Colonic mucosa (tissue), 4 donors: ENCODE data around the gene STXBP5L. TPM values are rescaled to one million over a fixed set of nuclear protein-coding genes. Genes with fewer than 3 reads are reported as not detected.

ENCODE experiments used
- DNase-seq: peaks from one replicate; pipeline ENCODE4 v3.0.0-alpha.2; 2020
- H3K27ac ChIP-seq: fragments of 200-600 bp; one replicate; pipeline ENCODE4 v1.8.0; 2021
- H3K27me3 ChIP-seq: fragments of 200-600 bp; one replicate; pipeline ENCODE4 v1.8.0; 2021
- H3K36me3 ChIP-seq: fragments of 200-600 bp; one replicate; pipeline ENCODE4 v1.8.0; 2021
- H3K4me1 ChIP-seq: fragments of 200-600 bp; one replicate; pipeline ENCODE4 v1.8.0; 2021; ENCODE audit warnings: mild to moderate bottlenecking
- H3K4me3 ChIP-seq: fragments of 200-600 bp; one replicate; pipeline ENCODE4 v1.8.0; 2021
- H3K9ac ChIP-seq, 2 donors: one replicate each; pipeline ENCODE4 v1.7.0; 2013; ENCODE audit warnings: control low read depth in 2 of 2, low read depth in 2 of 2, low read length in 2 of 2
- H3K9me3 ChIP-seq: fragments of 200-600 bp; one replicate; pipeline ENCODE4 v1.8.0; 2021
- CTCF ChIP-seq: fragments of 200-600 bp; IDR thresholded peaks from one replicate; pipeline ENCODE4 v1.8.0; 2022; ENCODE audit warnings: antibody characterized with exemption, mild to moderate bottlenecking
- intact Hi-C: fragments of 100-400 bp; cut with DNase I; formaldehyde crosslinking; loops from one replicate; pipeline ENCODE4 v1.14.1; 2022
- total RNA-seq, 2 donors: library from RNA; stranded (reverse); fragmentation: NEBNext Ultra II Directional in 1 of 2; extraction: Animal tissue kit (Norgen Biotek cat#: 25700) in 1 of 2; gene quantifications; one replicate each; pipeline ENCODE4 v1.2.1, GENCODE V29; 2021
- donor health status: healthy.
- donor health status: DM: no; HTN: no; CAD: no.
- donor health status: DM: no; HTN: no; CAD: no.

Gene STXBP5L
- under 1 TPM; 0.22 to 0.74 TPM for total RNA-seq

- Histone ChIP-seq H3K27me3 (peaks cover 13% of the 10 kb centered on the region), H3K9ac (peak within 1 kb of the TSS in 1 of 2 donors; percentile 31), H3K36me3 (no peaks in the 10 kb centered on the region), H3K4me1 (no peaks in the 10 kb centered on the region), H3K4me3 (peak within 1 kb of the TSS; percentile 44), H3K27ac (no peak within 1 kb of the TSS), H3K9me3 (no peaks in the 10 kb centered on the region)
- DNase-seq = peak; percentile 91
- no peak for TF ChIP-seq CTCF
- intact Hi-C loops = no loop called here
These were observed at the start of gene STXBP5L for GRCh38 chr3:120908030-120908794. TSS of gene STXBP5L (plus strand) at chr3:120908205. CDS start at chr3:120909579, 1,374 bp downstream.

DNA sequence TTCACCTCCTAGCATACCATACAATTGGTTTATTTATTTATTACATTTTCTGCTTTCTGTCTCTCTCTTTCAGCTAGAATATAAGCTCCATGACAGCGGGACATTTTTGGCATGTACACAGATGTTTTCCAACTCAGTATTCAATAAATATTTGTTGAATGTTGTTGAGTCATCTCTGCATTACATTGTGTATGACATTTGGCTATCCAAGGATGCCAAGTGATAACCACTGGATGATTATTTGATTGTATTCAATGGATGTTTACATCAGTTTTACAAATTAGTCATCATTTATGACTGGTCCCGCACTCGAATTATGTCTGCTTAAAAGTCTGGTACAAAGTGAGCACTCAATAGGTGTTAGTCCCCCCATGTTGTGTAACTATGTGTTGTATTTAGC is 49.5 kb upstream of the STXBP5L start:
- no peak for TF ChIP-seq CTCF

DNA sequence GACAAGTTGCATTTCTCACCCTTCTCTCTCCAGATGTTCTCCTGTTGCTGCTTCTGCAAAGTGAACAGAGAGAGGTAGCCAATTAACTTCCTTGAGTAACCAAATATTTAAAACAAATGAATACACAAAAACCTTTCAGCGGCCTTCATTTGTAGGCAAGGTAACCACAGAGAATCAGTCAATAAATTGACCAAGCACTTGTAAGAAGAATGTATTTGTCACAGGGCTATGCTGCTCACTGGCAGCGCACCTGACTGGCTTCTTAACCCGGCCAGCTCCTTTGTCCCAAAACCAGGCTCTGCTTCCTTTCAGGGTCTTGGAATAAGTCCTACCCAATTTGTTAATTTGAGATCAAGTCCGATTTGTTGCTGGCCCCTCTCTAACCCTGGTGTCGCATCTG is 43.5 kb upstream of the STXBP5L start:
- Histone ChIP-seq H3K4me1 (no peaks in the 10 kb centered on the region), H3K9me3 (no peaks in the 10 kb centered on the region), H3K9ac (no peak overlapping the region), H3K4me3 (no peak overlapping the region), H3K27ac (no peak overlapping the region), H3K27me3 (no peaks in the 10 kb centered on the region), H3K36me3 (no peaks in the 10 kb centered on the region)
- no peak for TF ChIP-seq CTCF
- DNase-seq = no peak
- intact Hi-C loops = no loop called here

More for the DNA sequence above, 49.5 kb upstream of the STXBP5L start:
- Histone ChIP-seq H3K9me3 (no peaks in the 10 kb centered on the region), H3K4me3 (no peak overlapping the region), H3K4me1 (no peaks in the 10 kb centered on the region), H3K36me3 (no peaks in the 10 kb centered on the region), H3K27ac (no peak overlapping the region), H3K27me3 (no peaks in the 10 kb centered on the region), H3K9ac (no peak overlapping the region)
- intact Hi-C loops = no loop called here
- no peak for DNase-seq

GRCh38 chr3:120875507-120875906 is 32.5 kb upstream of the STXBP5L start:
- no peaks in the 10 kb centered on the region for H3K4me1 ChIP-seq
- H3K27me3 ChIP-seq = no peaks in the 10 kb centered on the region
- DNase-seq = no peak
- H3K9me3 ChIP-seq = no peaks in the 10 kb centered on the region
- H3K9ac ChIP-seq = no peak overlapping the region
- no peak overlapping the region for H3K27ac ChIP-seq
- H3K4me3 ChIP-seq = no peak overlapping the region
- intact Hi-C loops = no loop called here
- no peaks in the 10 kb centered on the region for H3K36me3 ChIP-seq
- TF ChIP-seq CTCF = no peak

DNA sequence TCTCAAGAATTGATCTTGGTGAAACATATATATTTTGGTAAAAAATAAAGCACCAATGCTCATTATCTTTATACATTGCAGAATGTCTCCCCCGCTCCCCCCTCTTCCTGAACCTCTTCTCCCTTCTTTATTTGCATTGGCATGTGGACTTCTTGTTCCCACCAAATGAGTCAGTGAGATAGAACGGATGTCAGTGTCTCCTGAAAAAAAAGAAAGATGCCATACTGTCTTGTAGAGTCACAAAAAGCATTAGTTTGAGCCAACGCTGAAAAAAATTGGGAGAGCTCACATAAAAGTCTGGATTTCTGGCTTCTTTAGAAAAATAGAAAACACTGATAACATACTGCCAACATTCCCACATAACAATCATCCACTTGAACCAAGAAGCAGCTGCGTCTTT is 32.0 kb upstream of the STXBP5L start:
- no peak overlapping the region for H3K4me3 ChIP-seq
- no peaks in the 10 kb centered on the region for H3K4me1 ChIP-seq
- H3K9ac ChIP-seq = no peak overlapping the region
- no peak for TF ChIP-seq CTCF
- no peaks in the 10 kb centered on the region for H3K27me3 ChIP-seq
- no peak for DNase-seq
- no peak overlapping the region for H3K27ac ChIP-seq
- intact Hi-C loops = no loop called here
- H3K36me3 ChIP-seq = no peaks in the 10 kb centered on the region
- H3K9me3 ChIP-seq = no peaks in the 10 kb centered on the region
